NCI-H146 (cell line): ENCODE measurements around the gene DLG3.
A peak's percentile ranks its signal among the peaks of the same experiment; 100 is the strongest.
"Not testable (repeated sequence)": the region's sequence is repeated elsewhere in the genome, so short reads cannot be mapped to it uniquely, and the experiment has no call there.

ENCODE experiments used
- DNase-seq: peaks from one replicate; lab custom pipeline; 2025; lab: John Stamatoyannopoulos, UW

The DLG3 gene

GRCh38 chrX:70444326-70444945 is at the start of gene DLG3:
Gene DLG3 (plus strand): TSS chrX:70444835. CDS start chrX:70445202, 367 bp downstream.
- DNase-seq, result peak; percentile 60

DNA sequence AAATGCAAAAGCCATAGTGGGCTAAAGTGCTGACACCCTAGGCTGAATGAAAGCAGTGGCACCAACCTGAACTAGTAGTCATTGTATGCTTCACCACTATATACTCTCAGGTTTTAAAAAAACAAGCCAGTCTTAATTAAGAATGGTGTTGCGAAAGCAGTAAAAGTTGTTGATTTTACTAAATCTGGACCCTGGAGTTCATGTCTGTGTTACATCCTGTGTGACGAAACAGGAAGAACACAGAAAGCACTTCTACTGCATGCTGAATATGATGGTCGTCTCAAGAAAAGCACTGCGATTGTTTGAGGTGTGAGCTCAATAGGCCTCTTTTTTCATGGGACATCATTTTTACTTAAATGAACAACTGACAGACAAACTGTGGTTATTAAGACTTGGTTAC is 45.7 kb upstream of the DLG3 start:
- DNase-seq, result no peak

DNA sequence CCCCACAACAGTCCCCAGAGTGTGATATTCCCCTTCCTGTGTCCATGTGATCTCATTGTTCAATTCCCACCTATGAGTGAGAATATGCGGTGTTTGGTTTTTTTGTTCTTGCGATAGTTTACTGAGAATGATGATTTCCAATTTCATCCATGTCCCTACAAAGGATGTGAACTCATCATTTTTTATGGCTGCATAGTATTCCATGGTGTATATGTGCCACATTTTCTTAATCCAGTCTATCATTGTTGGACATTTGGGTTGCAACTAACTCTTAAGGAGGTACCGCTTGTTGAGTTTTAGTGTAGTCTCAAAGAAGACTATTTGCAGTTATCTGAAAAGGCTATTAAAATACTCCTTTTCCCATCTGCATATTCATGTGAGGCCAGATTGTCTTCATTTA is 44.5 kb upstream of the DLG3 start:
- not testable (repeated sequence) for DNase-seq

DNA sequence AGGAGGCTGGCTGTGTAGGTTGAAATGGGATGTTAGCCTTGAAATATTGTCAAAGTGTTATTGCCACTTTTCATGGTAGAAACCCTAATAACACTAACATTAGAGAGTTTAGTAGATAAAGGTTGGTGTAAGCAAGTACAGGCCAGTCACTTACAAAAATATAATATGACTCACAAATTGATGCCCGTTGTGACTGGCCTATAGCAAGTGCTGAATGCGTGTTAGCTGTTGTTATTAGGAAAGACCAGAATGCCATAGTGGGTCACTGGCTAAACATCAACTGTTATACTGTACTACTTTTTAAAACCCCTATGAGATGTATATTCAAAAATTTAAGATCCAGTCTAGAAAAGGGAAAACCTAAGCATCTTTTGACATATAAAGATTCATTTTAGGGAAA is 41.9 kb upstream of the DLG3 start:
- no peak for DNase-seq

GRCh38 chrX:70405003-70405402 is 39.6 kb upstream of the DLG3 start:
- DNase-seq, result no peak

- no peak for DNase-seq
Observed at GRCh38 chrX:70410921-70411320, 33.7 kb upstream of the DLG3 start.

GRCh38 chrX:70411475-70411874 is 33.2 kb upstream of the DLG3 start:
- no peak for DNase-seq

DNA sequence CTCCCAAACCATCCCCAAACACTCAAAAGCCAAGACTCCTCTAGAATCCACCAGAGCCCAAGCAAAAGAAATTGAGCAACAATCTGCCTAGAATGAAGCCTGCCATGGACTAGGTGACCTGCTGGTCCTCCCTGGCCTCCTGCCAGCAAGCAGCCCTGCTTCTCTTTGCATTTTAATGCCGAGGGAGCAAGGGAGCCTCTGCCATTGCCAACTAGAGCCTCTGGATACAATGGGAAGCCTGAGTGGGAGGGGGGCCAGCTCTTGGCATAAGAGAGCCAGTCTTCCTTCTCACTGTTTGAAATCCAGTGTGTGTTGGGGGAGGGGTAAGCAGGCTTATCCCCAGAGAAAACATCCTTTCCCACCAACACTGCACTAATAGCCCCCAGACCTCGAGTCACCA is 23.0 kb upstream of the DLG3 start:
- no peak for DNase-seq

DNA sequence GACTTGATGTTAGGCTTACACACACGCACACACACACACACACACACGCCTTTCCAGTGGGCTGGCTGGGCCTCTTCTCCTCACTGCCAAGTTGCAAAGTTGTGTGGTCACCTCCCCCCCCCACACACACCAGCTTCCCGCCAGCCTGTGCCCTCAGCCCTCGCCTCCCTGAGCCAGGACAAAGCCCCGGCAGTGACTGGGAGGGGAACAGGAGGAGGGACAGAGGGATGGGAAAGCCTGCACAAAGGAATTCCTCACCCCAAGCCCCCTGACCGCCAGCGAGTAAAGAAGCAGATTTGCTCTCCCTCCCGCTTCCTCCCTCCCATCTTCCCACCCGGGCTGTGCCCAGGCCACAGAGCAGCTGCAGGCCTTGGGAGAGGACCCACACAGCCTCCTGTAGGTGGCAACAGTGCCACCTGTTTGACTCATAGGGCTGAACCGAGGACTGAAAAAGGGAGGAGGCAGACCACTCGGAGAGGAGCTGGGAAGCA is 21.7 kb upstream of the DLG3 start, which contains the start of gene GDPD2:
TSS of gene GDPD2 (plus strand) at position 464 of the 491 bp plus-strand sequence. CDS start 1,671 bp downstream, outside the sequence.
- peak; percentile 4 for DNase-seq

DNA sequence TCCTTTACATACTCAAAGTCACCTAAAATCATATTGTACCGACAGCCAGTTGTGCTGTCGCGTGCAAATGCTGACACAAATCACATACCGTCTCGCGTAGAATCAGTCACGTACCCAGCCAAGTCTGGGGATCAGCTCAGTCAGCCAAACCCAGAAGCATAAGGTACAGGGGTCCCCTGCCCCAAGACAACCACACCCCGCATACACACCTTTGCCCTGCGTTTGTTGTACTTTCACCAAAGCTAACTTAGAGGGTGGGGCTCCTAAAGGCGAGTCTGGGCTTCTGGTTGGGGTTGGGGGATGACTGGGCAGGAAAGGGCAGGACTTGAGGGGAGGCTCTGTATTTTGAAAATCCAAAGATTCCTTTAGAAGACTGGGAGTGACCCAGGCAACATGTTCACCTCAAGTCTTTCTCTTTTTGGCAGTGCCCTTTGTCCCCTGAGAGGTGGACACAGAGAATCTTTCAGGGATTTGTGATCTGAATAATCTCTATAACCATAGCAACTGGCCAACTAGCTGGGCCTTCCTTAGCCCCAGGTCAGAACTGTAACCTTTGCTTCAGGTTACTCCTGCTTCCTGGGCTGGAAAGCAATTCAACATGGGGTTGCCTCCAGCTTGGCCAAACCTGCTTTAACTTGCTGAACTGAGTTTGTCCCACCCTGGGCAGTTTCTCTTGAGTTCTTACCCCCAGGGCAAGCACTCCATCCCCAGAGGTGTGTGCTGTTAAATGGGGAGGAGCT is 20.5 kb upstream of the DLG3 start:
- DNase-seq, result no peak

DNA sequence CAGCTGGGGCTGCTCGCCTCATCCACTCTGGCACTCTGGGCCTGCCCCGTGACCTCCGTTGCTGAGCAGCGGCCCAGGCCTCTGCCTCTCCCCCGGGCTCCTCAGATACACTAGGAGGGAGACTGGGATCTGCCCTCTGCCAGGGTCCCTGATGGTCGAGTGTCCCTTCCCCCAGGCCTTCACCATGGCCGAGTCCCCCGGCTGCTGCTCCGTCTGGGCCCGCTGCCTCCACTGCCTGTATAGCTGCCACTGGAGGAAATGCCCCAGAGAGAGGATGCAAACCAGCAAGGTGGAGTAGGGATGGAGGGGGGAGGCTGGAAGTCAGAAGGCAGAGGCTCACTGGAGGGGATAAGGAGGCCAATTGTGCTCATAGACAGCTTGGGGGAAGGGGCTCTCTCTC is 19.8 kb upstream of the DLG3 start:
- DNase-seq, result no peak

GRCh38 chrX:70426286-70427278 is 18.1 kb upstream of the DLG3 start:
- no peak for DNase-seq

DNA sequence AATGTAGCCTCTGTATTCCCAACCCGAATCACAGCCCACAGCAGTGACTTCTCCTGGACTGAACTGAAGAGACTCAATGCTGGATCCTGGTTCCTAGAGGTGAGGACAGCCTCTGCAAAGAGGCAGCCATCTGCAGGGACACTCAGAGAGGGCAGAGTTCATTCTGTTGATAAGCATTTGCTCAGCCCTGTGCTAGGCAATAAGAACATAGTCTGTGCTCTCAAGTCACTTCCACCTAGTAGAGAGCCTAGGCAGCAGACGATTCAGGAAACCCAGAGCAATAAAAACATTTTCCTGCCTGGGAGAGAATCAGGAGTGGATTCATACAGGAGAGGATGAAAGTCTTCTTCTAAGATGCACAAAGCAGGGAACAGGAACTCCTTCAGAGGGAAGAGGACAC is 17.3 kb upstream of the DLG3 start:
- DNase-seq, result no peak

GRCh38 chrX:70429759-70430158 is 14.9 kb upstream of the DLG3 start:
- no peak for DNase-seq

DNA sequence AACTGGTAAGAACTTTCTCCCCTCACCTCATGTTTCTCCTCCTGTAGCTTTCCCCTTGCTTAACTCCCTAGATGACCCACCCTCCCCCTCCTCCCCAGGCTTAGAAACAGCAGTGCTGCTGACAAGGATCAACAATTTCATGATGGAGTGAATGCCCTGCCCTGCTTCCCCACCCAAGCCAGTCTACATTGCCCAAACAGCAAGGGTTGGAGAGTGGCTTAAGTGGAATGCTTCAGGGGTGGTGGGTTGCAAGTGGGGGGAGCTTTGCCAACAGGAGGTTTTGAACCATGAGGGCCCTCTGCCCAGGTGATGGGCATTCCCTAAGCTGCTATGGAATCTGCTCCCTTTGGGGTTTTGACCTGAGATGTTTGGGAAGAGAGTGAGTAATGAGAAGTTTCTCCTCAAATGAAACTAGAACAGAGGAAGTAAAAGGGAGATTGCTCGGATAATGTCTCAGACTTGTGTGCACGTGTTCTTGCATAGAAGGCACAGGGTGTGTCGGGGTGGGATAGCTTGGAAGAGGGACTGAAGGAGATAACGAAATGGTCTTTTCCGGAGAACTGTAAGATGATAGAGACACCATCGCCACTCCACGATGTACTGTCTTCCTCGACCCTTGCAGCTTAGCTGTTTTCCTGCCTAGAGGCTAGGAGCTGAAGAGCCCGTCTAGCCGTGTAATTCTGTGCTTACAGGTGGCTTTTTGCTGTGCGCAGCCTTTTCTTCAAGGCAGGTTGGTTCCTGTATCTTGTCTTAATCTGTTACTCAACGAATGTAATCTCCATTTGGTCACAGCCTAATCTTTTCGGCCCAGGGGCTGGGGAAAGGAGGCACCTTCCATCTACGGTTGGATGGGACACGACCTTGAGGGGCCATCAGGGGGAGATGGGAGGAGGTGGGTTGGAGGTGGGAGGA is 11.4 kb upstream of the DLG3 start:
- DNase-seq, result no peak

DNA sequence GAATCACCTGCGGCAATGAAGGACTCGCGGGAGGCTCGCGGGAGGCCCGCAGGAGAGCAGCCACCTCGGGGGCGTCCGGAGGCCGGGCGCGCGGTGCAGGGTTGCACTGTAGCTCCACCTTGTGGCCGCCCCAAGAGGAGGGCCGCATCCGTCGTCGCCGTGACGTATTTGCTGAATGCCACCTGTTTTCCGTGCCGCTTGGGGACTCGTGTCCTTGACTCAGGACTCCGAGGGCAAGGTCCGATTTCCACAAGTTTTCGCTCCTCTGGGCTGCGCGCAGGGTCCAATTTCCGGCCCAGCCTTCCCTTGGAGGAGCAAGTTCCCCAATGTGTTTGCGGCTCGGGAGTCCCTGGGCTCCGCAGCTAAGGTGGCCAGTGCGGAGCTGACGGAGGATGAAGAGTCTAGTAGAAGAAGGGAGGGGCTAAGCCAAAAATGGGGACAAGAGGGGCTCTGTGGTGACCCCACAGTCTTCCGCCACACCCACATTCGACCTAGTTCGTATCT is 10.7 kb upstream of the DLG3 start:
- peak; percentile 75 for DNase-seq

DNA sequence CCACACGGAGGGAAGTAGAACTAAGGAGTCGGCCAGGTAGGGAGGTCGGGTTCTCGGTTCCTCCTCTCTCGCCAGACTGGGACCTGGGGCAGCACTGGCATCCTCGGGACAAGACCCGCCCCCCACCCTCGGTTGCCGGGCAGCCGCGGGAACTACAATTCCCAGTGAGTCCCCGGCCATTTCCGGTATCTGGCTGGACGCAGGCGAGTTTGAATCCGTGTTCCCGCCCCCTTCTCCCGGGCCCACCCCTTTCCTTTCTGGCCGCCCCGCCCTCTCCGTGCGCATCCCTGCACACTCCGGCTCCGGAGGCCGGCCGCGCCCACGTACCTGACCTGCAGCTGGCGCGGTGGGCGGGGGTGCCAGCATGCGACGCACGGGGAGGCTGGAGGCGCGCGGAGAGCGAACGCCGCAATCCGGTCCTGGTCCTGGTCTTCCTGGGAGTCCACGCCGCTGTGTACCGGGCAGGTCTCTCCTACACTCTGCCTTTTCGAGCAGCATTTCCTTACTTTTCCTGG is 10.2 kb upstream of the DLG3 start:
- peak; percentile 93 for DNase-seq

- DNase-seq, result no peak
Observed at GRCh38 chrX:70434914-70435586, 9.6 kb upstream of the DLG3 start.

DNA sequence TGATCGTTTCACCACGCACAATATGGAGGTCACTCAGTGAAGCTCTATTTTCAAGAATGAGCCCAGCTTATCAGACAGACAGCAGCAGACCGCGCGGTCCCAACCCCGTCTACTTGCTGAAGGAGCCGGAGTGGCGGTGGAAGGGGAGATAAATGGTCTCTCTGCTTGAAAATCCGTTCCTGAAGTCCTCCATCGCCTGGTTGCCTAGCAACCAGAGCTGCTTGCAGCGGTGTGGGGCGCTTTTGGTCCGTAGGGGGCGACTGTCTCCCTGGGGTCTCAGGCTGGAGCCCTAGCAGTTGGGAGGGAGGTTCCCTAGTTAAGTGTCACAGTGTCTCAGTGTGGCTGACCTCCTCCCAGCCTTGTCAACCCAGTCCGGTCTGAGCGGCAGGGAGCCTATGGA is 8.3 kb upstream of the DLG3 start:
- DNase-seq, result peak; percentile 51

DNA sequence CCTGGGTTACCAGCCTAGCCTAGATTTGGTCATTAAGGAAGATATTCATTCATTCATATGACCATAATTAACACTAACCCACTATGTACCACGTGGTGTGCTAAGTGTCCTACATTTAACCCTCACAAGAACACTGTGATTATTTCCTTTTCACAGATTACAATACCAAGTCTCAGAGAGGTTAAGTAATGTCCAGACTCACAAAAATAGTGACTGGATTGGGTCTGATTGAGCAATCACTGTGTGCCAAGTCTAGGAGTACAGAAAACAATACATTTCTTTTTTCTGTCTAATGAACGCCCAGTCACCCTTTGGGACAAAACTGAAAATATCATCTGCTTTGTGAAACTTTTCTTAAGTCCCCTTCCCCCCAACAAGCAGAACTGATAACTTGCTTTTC is 7.6 kb upstream of the DLG3 start:
- DNase-seq, result no peak
